HUDEP-2 (cell line): ENCODE data around the gene WNT1.

Experiments
- DNase-seq, 76 experiments: peaks; one replicate each; lab custom pipeline; 2025; ENCODE audit not compliant: unreplicated experiment in 76 of 76; lab: John Stamatoyannopoulos, UW

WNT1 gene

DNA sequence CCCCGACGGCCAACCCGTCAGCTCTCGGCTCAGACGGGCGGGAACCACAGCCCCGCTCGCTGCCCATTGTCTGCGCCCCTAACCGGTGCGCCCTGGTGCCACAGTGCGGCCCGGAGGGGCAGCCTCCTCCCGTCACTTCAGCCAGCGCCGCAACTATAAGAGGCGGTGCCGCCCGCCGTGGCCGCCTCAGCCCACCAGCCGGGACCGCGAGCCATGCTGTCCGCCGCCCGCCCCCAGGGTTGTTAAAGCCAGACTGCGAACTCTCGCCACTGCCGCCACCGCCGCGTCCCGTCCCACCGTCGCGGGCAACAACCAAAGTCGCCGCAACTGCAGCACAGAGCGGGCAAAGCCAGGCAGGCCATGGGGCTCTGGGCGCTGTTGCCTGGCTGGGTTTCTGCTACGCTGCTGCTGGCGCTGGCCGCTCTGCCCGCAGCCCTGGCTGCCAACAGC lies at the start of gene WNT1:
WNT1 (plus strand) TSS at position 32 of the 450 bp plus-strand sequence; CDS start at position 361, 329 bp downstream.
- no peak for DNase-seq

DNA sequence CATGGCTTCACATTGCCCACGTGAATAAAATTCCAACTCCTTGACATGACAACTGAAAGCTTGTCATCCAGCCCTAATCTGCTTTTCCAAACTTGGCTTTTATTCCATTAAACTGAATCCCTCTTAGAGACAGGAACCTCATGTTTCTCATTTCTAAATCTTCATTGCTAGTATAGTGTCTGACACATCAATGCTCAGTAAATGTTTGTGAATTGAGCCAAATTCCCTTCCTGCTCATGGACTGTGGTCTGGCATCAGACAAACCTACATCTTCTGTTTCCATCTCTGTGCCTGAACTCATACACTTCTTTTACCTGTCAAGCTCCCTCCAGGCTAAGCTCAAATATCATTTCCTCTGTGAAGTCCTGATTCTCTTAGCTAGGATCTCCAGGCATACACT lies 48.6 kb upstream of the WNT1 start:
- DNase-seq = no peak

DNA sequence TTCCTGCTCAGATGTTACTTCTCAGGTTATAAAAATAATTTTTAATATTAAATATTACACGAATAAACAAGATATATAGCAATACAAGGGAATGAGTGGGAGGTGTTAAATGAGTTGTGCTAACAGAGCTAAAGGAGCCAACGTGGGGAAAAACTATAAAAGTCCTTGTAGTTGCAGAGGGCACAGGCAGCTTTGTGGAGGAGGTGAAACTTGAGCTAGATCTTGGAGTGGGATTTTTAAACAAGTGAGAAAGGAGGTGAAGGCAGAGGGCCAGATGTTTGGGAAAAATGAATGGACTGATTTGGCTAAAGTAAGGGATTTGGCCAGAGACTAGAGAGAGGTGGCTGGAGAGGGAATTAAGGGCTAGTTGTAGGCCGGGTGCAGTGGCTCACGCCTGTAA lies 47.6 kb upstream of the WNT1 start:
- DNase-seq = no peak

DNA sequence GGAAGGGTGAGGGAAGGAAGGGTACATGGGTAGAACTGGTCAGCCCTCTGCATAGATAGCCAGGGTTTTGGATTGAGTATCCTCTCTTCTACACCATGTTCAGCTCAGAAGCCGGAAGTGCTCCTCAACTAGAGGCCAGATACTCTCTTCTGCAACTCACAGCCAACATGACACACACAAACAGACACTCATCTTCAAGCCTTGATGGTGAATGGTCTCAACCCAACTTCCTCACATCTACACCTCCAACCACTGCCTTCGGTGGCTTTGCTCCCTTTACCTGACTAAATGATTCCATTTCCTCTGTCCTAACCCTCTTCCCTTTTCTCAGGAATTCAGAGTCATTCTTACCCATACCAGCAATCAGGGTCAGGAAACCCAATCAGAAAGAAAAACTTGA lies 45.2 kb upstream of the WNT1 start:
- DNase-seq = no peak

DNA sequence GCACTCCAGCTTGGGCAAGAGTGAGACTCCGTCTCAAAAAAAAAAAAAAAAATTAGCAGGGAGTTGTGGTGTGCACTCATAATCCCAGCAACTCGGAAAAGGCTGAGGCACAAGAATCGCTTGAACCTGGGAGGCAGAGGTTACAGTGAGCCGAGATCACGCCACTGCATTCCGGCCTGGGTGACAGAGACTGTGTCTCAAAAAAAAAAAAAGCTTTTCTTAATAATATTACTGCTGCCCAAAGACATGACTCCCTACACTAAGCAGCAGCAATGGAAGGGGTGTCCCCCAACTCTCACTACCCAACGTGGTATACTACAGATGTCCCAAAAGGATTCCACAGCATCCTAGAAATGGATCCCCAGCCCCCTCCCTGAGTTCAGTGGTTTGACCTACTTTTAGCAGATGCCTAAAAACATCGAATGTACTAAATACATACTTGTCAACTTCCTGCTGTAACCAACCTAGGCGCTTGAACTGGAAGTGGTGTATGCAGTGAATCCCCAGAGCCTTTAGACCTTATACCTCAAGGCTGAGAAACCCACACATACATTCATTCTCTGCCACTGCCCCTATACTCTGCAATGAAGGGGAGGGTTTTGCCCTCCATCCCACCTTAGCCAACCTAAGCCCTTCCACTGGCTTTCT lies 44.3 kb upstream of the WNT1 start:
- DNase-seq = no peak

DNA sequence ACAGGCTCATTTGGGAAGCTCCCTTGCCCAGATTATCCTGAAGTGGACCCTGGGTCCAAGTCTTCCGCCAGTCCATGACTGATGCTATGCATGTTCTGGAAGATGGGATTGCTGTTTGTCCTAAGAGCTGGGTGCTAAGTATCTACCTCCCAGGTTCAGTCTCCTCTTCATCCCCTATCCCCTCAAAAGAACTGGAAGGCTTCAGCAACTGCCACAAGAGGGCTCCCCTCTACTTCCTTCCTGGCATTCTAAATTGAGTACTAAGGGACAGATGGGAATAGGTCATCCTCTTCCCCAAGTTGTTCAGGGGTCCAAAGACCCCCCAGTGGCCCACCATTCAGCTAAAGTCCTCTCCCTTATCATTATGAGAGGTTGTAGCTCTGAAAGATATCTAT lies 43.8 kb upstream of the WNT1 start:
- peak in 6 of 76 experiments; percentile 1 to 19 (median 12) for DNase-seq

DNA sequence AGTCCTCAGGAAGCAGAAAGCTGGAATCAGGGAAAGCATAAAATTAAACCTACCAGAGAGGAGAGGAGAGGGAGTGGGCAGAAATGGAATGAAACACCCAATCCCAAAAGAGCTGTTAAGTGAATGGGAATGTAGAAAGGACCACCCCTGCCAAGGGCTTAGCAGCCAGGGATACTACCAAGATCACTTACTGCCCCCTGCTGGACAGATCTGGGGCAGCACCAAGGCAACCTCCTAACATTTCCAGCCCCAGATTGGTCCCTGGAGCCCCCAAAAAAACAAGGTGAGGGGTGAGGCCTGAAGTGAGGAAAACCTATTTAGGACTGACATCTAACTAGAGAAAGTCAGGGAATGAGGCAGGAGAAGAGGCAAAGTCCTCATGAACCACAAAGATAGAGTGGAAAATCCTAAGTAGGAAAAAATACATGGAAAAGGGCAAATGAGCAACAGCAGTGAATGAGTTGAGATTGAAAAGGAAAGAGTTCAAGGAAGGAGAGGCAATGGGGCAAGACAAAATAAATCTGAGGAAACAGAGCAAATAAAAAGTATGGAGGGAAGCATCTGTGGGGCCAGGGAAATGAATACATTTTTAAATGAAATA lies 41.6 kb upstream of the WNT1 start:
- DNase-seq = peak in 60 of 76 experiments; percentile 7 to 72 (median 46)

DNA sequence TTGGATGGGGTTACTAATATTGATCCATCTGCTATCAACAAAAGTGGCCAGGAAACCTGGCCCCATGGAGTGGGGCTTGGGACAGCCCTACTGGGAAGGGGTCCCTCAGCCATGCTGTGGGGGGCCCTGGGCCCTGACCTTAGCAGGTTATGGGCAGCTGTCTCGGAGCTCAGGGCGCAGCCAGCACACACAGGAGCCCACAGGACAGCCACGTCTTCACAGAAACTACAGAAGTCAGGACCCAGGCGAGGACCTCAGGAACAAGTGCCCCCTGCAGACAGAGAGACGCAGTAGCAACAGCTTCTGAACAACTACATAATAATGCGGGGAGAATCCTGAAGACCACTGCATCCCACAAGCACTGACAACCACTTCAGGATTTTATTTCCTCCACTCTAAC lies 41.0 kb upstream of the WNT1 start:
- DNase-seq = no peak

DNA sequence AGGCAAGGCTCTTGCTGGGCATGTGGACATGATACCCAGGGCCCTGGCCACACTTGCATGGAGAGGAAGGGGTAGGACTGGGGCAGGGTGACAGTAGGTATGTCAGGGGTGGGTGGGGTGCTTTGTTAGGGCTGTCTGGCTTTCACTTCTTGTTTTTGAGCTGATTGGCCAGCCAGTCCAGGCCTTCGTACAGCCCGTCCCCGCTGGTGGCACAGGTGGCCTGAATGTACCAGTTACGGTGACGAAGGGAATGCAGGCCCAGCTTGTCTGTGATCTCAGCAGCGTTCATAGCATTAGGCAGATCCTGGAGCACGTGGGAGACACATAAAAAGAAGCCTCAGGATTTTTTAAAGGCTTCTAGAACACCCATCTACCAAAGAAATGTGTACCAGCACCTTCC lies 39.3 kb upstream of the WNT1 start:
- no peak for DNase-seq

DNA sequence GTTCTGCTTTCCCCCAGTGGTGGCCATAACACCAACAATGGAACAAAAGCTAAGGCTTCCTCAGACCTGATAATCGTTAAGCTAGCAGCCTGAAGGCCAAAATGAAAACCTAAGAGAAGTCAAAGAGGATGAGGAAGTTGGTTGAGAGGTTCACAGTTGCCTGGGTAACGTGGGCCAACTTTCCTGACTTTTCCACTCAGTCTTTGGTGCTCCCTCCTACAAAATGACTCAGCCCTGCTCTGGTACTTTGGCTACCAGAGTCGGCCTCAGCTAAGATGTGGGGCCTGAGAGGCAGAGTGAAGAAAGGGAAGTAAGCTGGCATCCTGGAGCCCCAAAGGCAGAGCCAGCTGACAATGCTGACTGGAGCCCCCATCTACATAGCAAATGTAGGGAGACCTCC lies 37.9 kb upstream of the WNT1 start:
- no peak for DNase-seq

DNA sequence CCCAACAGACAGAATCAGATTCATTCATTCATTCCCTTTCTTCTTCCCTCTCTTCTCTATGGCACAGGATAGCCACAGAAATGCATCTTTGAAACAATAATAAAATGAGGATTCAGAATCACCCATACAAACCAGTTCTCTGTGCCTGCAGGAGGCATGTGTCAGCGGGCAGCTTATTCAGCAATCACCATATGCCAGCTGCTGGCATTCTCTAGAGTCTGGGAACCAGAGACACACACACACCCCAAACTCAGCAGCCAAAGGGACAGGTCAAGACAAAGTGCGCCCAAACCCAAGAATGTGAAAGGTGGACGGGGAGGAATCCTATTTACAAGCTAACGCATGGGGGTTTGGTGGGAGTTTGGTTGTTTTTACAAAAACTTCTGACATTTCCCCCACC lies 34.9 kb upstream of the WNT1 start:
- DNase-seq = no peak

DNA sequence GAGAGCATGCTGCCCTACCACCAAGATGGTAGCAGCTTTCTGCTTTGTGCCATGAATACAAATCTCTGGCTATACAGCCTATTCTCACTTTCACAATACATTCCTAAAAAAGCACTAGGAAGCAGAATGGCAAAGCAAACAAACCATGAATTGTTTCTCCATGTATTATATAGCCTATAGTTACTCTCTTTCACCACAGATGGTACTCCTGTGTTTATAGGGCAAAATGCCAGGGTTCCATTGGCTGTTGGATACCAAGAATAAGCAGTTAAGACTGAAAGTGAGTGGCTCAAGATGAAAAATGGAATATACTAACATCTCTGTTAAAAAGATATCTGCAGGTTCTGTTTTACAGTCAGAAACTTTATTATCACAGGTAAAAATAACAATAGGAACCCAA lies 31.9 kb upstream of the WNT1 start:
- DNase-seq = no peak

DNA sequence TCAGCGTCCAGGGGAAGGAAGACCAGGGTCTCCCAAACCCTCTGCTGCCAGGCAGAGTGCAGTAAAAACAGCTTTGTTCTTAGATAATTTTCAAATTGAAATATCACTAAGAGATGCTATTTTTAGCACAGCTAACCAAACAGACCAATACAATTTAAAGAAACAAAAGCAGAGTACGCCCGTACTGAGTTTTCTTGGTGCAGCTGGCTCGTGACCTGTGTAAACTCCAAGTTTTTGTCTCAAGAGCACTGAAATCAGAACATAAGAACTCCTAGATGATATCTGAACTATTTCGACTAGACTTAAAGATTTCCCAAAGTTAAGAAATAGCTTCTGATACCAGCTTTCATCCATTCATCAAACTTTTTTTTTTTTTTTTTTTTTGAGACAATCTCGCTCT lies 31.2 kb upstream of the WNT1 start:
- DNase-seq = no peak

DNA sequence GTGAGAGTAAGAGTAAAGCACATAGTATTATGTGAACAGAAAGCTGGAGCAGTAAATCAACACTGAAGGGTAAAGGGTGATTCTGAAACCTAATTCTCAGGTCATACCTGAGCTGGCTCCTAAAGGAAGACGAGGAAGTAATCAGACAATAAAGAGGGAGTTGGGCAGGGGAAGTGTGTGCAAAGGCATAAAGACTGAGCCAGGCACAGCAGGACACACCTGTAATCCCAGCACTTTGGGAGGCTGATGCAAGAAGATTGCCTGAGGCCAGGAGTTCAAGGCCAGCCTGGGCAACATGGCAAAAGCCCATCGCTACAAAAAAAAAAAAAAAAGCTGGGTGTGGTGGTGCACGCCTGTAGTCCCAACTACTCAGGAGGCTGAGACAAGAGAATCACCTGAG lies 30.4 kb upstream of the WNT1 start:
- no peak for DNase-seq

DNA sequence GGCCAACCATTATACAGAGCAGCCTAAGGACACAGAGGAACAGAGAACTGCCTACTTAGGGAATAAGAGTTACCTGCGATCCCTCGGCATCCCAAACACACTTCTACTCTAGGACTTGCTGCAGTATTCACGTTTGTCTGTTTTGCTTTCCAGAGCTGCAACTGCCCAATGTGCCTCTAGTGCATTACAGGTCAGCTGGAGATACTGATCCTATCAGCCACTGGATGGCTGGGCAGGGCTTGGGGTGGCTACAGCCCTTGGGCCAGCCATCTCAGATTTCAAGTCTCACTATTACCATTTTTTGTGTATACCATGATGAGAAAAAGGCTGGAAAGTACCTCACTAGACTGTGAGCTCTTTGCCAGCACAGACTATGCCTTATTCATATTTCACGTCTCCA lies 25.4 kb upstream of the WNT1 start:
- no peak for DNase-seq

DNA sequence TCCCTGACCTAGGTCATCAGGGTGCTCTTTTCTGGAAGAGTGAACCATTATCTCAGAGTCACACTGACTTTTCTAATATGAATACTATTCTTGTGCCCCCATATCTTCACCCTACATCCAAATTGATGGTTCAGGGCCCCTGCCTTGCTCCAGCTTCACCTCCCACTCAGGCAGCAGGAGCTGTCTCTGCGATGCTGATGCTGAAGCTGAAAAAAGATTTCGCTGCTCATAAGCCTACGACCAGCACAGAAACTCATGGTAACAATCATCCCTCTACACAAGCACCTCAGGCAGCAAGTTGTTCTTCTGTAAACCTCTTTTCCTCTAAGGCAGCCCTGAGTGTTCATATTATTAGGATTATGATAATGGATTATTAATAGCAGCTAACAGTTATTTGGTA lies 24.1 kb upstream of the WNT1 start:
- DNase-seq = no peak

DNA sequence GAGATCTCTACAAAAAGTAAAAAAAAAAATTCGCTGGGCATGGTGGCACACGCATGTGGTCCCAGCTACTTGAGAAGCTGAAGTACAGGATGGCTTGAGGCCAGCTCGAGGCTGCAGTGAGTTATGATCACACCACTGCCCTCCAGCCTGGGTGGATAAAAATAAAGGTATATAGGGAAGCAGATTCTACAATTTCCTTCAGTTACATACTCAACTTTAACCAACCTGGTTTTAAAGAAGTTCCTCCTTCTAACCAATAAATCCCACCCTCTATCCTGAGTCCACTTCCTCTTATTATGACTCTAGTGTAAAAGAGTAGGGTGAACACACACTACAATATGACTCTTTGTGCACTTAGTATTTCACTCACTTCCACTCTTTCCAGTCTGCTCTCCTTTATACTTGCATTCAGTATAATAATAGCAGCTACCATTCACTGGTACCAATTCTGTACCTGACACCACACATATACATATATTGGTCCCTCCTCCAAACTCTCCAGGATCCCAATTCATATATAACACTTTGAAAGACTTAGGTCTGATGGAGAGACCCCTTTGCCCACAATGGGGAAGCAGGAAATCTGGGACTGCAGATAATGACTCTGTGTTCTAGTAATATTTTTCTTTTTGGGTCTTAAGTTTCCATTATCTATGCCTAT lies 23.2 kb upstream of the WNT1 start:
- no peak for DNase-seq

DNA sequence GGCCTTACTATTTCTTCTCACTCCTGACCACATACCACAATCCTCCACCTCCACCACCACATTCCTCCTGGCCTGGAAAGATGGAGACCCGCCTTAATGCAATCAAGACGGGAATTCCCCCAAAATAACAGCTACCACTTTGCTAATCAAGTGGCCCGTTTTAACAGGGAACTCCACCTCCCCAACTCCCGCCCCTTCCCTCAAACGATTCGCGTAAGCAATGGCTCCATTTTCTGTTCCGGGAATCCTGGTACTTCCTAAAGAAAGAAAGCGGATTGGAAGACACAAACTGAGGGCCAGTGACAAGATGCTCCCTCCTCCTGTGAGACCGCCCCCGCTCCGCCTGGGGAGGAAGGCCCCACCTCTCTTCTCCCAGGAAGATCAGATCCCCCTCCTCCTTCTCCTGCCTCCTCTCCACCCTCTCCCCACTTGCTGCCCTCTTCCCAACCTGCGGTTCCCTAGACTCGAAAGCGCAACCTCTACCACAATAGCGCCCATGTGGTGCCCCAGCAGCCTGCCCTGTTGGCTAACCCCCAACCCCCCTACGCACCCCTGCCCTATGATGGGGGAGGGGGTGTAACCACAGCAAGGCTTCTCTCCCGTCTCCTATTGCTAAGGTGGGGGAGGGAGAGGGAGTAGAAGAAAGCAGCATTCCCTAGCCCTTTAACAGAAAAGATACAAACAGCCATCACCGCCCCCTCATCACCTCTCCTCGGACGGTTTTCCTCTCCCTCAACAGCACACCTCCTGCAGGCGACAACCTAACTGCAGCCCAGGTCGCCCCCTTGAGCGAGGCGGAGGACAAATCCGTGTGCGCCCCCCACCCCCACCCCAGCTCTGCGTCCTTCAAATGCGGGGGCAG lies 21.6 kb upstream of the WNT1 start:
- peak in 11 of 76 experiments; percentile 16 to 45 (median 28) for DNase-seq

DNA sequence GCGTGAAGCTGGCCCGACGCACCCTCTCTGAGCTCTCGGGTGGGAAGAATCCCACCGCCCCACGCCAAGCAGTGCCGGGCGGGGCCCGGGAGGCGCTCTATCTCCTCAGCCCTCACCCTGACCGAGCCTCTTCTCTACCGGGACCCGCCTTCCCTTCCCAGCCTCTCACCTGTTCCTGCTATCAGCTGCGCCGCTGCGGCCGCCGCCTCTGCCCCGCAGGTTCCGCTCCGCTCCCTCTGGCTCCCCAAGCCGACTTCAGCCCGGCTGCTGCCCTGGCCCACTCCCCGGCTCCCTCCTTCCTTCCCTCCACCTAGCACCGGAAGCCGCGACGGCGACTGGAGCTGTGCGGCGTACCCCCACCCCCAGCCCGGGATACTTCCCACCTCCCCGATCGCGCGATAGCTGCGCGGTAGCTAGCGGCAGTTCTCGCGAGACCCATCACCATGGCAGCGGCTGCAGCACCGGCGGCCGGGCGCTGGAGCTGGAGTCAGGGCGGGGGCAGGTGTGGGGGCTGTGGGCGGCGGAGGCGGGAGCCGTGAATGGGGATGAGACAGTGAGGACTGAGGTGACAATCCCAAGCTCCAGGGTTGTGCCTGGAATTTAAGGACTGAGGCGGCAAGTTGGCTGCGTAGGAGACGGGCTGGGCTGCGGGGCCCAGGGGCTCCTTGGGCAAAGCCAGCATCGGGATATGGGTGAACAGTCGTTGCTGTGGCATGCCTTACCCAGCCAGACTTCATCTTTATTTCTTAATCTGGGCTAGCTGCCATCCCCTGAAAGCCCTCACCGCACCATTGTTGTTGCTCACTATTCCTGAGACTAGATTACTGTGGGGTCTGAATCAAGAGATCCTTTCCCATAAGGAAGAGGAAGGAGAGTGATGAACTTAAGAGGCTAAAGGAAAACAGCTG lies 20.7 kb upstream of the WNT1 start, which contains the start of gene ARF3:
ARF3 (minus strand) TSS at position 347 of the 908 bp plus-strand sequence. CDS start 16,392 bp downstream, outside the sequence.
- peak in 72 of 76 experiments; percentile 18 to 89 (median 74) for DNase-seq

DNA sequence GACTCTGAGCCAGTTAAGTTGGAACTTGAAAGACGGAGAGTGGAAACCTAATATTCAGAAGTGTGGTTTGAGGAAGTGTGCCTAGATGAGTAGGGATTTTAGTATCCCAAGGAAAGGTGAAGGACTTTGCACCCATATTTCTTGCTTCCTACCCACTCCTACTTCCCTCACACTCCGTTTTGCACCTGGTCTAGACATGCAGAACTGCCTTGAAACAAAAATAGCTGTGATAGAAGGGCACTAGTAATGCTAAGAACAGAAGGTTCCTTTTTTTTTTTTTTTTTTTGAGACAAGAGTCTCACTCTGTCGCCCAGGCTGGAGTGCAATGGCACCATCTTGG lies 20.1 kb upstream of the WNT1 start:
- DNase-seq = no peak
